ENCODE results near the gene EGFL7. TPM values are rescaled to one million over a fixed set of nuclear protein-coding genes. Genes with fewer than 3 reads are reported as not detected.
"Not testable (repeated sequence)": the region's sequence is repeated elsewhere in the genome, so short reads cannot be mapped to it uniquely, and the experiment has no call there.

The EGFL7 gene
- total RNA-seq, 4 donors from 2014 or later, result 38.8 to 81.0 (median 56.4) TPM

- H3K4me3 ChIP-seq, result no peak overlapping the region
- no peak for TF ChIP-seq POLR2A (IDR thresholded peaks at IDR 0.05)
- TF ChIP-seq EP300 (IDR thresholded peaks at IDR 0.05), result no peak
- TF ChIP-seq POLR2AphosphoS5 (IDR thresholded peaks at IDR 0.05), result no peak
- no peak for TF ChIP-seq CTCF (IDR thresholded peaks at IDR 0.05)
- H3K36me3 ChIP-seq, result no peaks in the 10 kb centered on the region
- H3K4me1 ChIP-seq, result peaks cover 0 to 7% (median 5%) of the 10 kb centered on the region in 3 donors
- no peak overlapping the region for H3K27ac ChIP-seq
- peaks cover 26% of the 10 kb centered on the region for H3K27me3 ChIP-seq
- no peaks in the 10 kb centered on the region for H3K9me3 ChIP-seq
- WGBS, 2 donors (ENCODE audit: low coverage in 1 of 2), result 87% methylated on average over 4 of the region's 7 CpGs; no CpG with 5 or more reads in 1 of the 2 donors
- ATAC-seq, result no peak
Observed at GRCh38 chr9:136707011-136707410, 44.3 kb downstream of the EGFL7 start.

DNA sequence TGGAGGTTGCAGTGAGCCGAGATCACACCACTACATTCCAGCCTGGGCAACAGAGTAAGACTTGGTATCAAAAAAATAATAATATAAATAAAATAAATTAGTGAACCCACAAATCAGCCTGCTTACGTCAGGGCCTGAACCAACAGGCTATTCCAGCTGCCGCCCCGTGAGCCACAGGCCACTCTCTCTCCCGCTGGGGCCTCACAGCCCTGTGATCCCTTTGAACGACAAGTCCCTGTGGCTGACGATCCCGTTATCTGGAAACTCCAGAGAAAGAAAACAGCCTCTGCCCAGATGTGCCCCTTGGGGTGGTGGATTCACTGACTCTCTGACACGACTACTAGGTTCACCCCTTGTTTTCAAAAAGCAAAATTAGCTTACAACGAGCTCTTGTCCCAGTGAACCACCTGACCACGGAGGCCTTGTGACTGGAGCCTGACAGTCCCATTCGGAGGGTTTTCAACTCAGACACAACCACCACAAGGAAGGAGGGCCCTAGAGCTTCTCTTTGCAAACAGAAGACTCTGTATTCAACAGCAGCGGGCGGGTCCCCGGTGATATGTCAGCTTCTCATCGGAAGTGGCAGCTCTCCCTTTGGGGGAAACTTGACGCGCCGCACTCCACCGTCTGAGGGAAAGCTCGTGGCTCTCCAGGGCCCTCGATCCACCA lies 45.3 kb downstream of the EGFL7 start:
- no peaks in the 10 kb centered on the region for H3K9me3 ChIP-seq
- TF ChIP-seq EP300 (IDR thresholded peaks at IDR 0.05), result no peak
- no peak for TF ChIP-seq POLR2A (IDR thresholded peaks at IDR 0.05)
- no peak for TF ChIP-seq CTCF (IDR thresholded peaks at IDR 0.05)
- TF ChIP-seq POLR2AphosphoS5 (IDR thresholded peaks at IDR 0.05), result no peak
- no peaks in the 10 kb centered on the region for H3K36me3 ChIP-seq
- ATAC-seq, result no peak
- H3K4me3 ChIP-seq, result no peak overlapping the region
- H3K4me1 ChIP-seq, result peaks cover 0 to 15% (median 10%) of the 10 kb centered on the region in 3 donors
- peaks cover 25% of the 10 kb centered on the region for H3K27me3 ChIP-seq
- 83 to 88% methylated on average over 13 to 18 of the region's 22 CpGs for WGBS, 2 donors (ENCODE audit: low coverage in 1 of 2)
- no peak overlapping the region for H3K27ac ChIP-seq

- Histone ChIP-seq H3K4me3 (no peak overlapping the region), H3K27ac (no peak overlapping the region), H3K4me1 (peaks cover 0 to 28% (median 14%) of the 10 kb centered on the region in 3 donors), H3K27me3 (peaks cover 36% of the 10 kb centered on the region), H3K36me3 (no peaks in the 10 kb centered on the region), H3K9me3 (no peaks in the 10 kb centered on the region)
- 80 to 95% methylated on average over 1 to 7 of the region's 24 CpGs for WGBS, 2 donors (ENCODE audit: low coverage in 1 of 2)
- ATAC-seq, result no peak
- TF ChIP-seq POLR2A (IDR thresholded peaks at IDR 0.05) (no peak), CTCF (IDR thresholded peaks at IDR 0.05) (no peak), EP300 (IDR thresholded peaks at IDR 0.05) (no peak)
Observed at GRCh38 chr9:136709454-136710109, 46.9 kb downstream of the EGFL7 start.

DNA sequence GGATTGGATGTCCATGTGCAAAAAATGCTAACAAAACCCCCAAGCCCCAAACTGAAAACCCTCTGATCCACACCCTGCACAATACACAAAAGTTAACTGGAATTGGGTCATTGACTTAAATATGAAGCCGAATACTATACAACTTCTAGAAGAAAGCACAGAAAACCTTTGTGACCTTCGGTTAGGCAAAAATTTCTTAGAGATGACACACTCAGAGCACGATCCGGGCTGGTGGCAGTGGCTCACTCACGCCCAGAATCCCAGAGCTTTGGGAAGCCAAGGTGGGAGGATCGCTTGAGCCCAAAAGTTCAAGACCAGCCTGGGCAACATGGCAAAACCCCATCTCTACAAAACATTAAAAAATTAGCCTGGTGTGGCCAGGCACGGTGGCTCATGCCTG lies 47.8 kb downstream of the EGFL7 start:
- 51 to 80% methylated on average over 1 to 3 of the region's 7 CpGs for WGBS, 2 donors (ENCODE audit: low coverage in 1 of 2)
- Histone ChIP-seq H3K36me3 (no peaks in the 10 kb centered on the region), H3K9me3 (no peaks in the 10 kb centered on the region), H3K4me1 (peaks cover 0 to 28% (median 14%) of the 10 kb centered on the region in 3 donors), H3K27me3 (peaks cover 44% of the 10 kb centered on the region), H3K4me3 (no peak overlapping the region), H3K27ac (no peak overlapping the region)
- no peak for ATAC-seq
- TF ChIP-seq POLR2AphosphoS5 (IDR thresholded peaks at IDR 0.05) (no peak), EP300 (IDR thresholded peaks at IDR 0.05) (no peak), CTCF (IDR thresholded peaks at IDR 0.05) (no peak), POLR2A (IDR thresholded peaks at IDR 0.05) (no peak)

GRCh38 chr9:136711219-136711648 lies 48.5 kb downstream of the EGFL7 start:
- H3K9me3 ChIP-seq, H3K36me3 ChIP-seq, H3K27ac ChIP-seq, ATAC-seq, H3K4me3 ChIP-seq: not testable (repeated sequence)
- Histone ChIP-seq H3K4me1 (peaks cover 0 to 28% (median 14%) of the 10 kb centered on the region in 3 donors), H3K27me3 (peaks cover 44% of the 10 kb centered on the region)
- 30 to 49% methylated on average over 3 to 4 of the region's 4 CpGs for WGBS, 2 donors (ENCODE audit: low coverage in 1 of 2)

Data from gastroesophageal sphincter (tissue), 4 donors.